D721Med (cell line): ENCODE results near the gene SUFU.

Experiments
- DNase-seq: peaks from one replicate; pipeline ENCODE4 v3.0.0; 2011; ENCODE audit warnings: low spot score; ENCODE audit not compliant: insufficient read length
- FAIRE-seq: peaks from 2 replicates; lab custom pipeline; 2011; peaks lifted over from hg19 to GRCh38; lab: Jason Lieb, UNC
- TF ChIP-seq, protein P1 (sequence below): IDR thresholded peaks from 2 replicates; pipeline ENCODE4 v1.5.1; 2012; ENCODE audit warnings: mild to moderate bottlenecking, control low read depth; ENCODE audit not compliant: insufficient read depth; ENCODE audit errors: missing control alignments

Gene SUFU

DNA sequence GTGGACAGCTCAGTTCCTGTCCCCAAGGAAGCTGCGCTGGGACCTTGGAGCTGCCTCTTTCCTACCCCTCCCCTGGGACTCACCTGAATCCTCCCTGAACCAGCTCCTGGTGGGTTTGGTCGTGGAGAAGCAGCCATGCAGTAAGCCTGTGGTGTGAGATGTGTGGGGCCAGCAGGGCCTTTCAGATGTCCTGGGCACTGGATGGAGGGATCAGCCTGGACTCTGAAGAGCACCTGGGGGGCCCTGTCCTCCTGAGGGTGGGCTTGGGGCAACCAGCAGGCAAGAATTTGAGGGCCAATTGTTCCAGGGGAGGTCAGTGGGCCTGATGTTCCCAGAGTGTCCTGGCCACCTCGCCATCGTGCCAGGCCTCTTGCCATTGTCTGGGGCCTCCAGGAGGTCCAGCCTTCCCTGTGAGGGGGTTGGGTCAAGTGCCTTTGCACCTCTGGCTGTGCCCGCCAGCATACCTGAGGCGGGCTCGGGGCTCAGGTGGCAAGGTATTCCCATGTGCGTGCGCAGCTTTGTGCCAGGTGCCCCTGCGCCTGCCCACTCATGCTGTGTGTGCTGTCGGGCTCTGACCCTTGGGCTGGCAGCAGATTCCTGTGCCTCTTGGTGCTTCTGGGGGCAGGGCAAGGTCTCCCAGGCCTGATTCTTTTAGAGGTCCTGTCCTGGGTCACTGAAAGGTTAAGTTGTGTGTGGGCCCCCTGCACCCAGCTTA is 147.8 kb downstream of the SUFU start:
- DNase-seq (no peak), FAIRE-seq (no peak)
- TF ChIP-seq, protein P1, sequence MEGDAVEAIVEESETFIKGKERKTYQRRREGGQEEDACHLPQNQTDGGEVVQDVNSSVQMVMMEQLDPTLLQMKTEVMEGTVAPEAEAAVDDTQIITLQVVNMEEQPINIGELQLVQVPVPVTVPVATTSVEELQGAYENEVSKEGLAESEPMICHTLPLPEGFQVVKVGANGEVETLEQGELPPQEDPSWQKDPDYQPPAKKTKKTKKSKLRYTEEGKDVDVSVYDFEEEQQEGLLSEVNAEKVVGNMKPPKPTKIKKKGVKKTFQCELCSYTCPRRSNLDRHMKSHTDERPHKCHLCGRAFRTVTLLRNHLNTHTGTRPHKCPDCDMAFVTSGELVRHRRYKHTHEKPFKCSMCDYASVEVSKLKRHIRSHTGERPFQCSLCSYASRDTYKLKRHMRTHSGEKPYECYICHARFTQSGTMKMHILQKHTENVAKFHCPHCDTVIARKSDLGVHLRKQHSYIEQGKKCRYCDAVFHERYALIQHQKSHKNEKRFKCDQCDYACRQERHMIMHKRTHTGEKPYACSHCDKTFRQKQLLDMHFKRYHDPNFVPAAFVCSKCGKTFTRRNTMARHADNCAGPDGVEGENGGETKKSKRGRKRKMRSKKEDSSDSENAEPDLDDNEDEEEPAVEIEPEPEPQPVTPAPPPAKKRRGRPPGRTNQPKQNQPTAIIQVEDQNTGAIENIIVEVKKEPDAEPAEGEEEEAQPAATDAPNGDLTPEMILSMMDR, result no peak

DNA sequence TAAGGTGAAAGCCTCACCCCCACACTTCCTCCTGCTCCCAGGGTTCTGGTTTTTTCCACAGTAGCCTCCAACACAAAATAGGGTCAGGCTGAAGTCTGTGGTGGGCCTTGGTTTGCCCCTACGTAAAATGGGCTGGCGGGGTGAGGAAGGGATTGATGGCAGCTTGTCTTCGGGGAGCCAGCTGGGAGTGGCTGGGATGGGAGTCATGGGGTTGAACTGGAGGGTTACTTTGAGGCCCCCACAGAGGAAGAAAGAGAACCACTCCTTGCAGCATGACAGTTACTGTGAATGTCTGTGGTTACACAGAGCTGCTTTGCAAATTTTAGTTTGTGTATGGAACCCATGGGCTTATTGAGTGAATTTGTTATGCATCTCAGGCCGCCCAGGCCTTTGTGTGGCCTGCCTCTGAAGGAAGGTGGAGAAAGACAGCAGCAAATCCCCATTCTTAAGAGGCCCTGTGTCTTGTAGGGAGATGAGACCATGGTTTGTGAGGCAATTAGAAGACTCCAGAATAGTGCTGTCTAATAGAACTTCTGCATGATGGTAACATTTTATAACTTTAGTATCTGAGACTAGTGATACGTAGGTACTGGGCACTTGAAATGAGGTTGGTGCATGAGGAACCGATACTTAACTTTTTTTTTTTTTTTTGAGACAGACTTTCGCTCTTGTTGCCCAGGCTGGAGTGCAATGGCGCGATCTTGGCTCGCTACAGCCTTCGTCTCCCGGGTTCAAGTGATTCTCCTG is 148.6 kb downstream of the SUFU start:
- FAIRE-seq (no peak), DNase-seq (no peak)
- TF ChIP-seq, protein P1, result no peak

DNA sequence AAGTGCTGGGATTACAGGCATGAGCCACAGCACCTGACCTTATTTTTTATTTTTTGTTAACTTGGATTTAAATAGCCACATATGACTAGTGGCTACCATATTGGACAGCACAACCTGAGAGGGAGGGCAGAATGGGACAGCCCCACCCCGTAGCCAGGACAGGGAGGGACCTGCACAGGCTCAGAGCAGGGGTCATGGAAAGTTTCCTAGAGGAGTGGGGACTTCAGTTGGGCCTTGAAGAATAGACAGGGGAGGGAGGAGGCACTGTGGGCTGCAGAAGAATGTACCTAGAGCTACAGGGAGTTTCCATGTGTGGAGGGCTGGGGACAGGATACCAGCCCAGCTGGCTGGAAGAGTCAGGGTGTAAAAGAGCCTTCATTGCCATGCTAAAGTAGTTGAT is 149.3 kb downstream of the SUFU start:
- FAIRE-seq, result no peak
- TF ChIP-seq, protein P1, result no peak
- no peak for DNase-seq

DNA sequence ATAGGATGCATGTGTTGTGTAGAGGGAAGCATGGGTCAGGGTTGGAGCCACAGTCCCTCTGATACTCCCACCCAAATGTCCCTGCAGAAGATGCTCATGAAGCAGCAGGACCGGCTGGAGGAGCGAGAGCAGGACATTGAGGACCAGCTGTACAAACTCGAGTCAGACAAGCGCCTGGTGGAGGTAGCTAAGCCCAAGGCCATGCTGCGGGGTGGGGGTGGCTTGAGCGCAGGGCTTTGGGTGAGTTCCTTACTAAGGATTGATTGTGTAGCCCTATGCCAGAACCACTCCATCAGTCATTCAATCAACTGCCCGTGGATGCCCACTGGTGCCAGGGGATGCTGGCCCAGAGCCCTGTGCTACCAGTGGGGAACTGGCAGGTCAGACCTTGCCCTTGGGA is 150.8 kb downstream of the SUFU start:
- DNase-seq (no peak), FAIRE-seq (no peak)
- TF ChIP-seq, protein P1, result no peak

DNA sequence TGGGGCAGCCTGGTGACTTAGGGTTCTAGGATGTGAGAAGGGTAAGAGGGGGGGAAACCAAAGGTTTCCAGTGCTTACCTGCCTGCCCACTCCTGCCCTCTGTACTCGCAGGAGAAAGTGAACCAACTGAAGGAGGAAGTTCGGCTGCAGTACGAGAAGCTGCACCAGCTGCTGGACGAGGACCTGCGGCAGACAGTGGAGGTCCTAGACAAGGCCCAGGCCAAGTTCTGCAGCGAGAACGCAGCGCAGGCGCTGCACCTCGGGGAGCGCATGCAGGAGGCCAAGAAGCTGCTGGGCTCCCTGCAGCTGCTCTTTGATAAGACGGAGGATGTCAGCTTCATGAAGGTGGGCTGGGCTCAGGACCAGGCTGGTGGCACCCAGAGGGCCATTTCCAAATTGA is 151.2 kb downstream of the SUFU start:
- no peak for DNase-seq
- FAIRE-seq, result no peak
- TF ChIP-seq, protein P1, result no peak

DNA sequence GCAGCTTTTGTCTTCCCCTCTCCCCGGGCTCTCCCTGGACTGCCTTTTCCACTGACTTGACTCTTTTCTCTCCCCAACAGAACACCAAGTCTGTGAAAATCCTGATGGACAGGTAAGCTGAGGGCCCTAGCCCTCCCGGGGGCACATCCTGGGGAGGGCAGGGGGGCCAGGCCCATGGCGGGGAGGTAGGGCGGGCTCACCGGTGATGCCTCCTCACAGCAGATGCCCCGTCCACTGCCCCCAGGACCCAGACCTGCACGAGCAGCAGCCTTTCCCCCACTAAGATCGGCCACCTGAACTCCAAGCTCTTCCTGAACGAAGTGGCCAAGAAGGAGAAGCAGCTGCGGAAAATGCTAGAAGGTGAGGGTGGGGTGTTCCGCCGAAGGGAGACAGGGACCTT is 152.3 kb downstream of the SUFU start:
- no peak for DNase-seq
- TF ChIP-seq, protein P1, result no peak

More for the DNA sequence above, 152.3 kb downstream of the SUFU start:
- no peak for FAIRE-seq
